ENCODE data around the gene NFS1. TPM values are rescaled to one million over a fixed set of nuclear protein-coding genes. Genes with fewer than 3 reads are reported as not detected.

The NFS1 gene
- total RNA-seq, 2 donors from 2014 or later: 17.0 to 30.9 TPM

DNA sequence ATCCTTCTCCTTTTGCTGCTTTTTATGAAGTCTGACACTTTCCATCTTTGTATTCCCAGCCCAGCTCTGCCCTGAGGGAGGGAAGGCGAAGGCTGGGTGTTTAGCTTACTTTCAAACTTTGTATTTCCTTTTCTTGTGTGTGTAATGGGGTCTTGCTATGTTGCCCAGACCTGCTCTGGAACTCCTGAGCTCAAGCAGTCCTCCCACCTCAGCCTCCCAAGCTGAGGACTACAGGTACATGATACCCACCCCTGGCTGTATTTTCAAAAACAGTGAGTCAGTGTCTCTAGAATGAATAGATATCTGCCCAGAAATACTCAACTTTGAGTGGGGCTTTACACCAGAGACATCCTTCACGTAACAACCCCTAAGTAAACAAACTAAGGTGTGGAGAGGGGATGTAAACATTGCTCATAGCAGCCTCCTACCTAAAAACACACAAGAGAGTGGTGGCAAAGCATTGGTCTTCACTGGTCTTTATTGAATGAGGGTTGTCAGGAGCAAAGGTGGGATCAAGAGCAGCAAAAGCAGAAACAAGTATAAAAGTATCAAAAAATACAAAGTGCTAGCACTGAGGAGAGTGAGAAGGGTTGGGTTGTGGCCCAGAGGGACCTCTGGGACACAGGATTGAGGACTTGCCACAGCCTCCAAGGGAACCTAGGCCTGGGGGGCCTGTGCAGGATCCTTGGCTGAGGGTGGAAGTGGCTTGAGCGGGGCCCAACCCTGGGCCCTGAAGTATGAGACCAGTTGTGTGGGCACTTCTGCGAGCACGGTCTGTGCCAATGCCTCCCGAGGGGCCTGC is 73.4 kb downstream of the NFS1 start:
- Histone ChIP-seq H3K27me3 (ENCODE audit: control insufficient read depth, insufficient read depth, low read length, poor library complexity, severe bottlenecking) (no peaks in the 10 kb centered on the region), H3K9ac (ENCODE audit: extremely low read depth, low read length, poor library complexity, severe bottlenecking) (no peak overlapping the region), H3K27ac (ENCODE audit: low read depth, low read length) (no peak overlapping the region), H3K9me3 (ENCODE audit: control insufficient read depth, low read length) (no peaks in the 10 kb centered on the region), H3K4me1 (ENCODE audit: control insufficient read depth, insufficient read depth, low read length) (no peaks in the 10 kb centered on the region), H3K4me3 (ENCODE audit: low read length) (no peak overlapping the region), H3K36me3 (ENCODE audit: control insufficient read depth, insufficient read depth, low read length) (peaks cover 76% of the 10 kb centered on the region)
- H3K4me3 Mint-ChIP-seq: no peak overlapping the region
- H3K4me1 Mint-ChIP-seq: no peaks in the 10 kb centered on the region
- DNase-seq: no peak
- TF ChIP-seq, protein P1, sequence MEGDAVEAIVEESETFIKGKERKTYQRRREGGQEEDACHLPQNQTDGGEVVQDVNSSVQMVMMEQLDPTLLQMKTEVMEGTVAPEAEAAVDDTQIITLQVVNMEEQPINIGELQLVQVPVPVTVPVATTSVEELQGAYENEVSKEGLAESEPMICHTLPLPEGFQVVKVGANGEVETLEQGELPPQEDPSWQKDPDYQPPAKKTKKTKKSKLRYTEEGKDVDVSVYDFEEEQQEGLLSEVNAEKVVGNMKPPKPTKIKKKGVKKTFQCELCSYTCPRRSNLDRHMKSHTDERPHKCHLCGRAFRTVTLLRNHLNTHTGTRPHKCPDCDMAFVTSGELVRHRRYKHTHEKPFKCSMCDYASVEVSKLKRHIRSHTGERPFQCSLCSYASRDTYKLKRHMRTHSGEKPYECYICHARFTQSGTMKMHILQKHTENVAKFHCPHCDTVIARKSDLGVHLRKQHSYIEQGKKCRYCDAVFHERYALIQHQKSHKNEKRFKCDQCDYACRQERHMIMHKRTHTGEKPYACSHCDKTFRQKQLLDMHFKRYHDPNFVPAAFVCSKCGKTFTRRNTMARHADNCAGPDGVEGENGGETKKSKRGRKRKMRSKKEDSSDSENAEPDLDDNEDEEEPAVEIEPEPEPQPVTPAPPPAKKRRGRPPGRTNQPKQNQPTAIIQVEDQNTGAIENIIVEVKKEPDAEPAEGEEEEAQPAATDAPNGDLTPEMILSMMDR (conservative IDR thresholded peaks at IDR 0.05): no peak
- H3K27ac Mint-ChIP-seq: no peak overlapping the region
- WGBS, 2 experiments (ENCODE audit: insufficient coverage in 1 of 2, insufficient read length in 1 of 2): 92 to 97% methylated on average over 3 to 6 of the region's 6 CpGs
- no peaks in the 10 kb centered on the region for H3K9me3 Mint-ChIP-seq
- H3K27me3 Mint-ChIP-seq (ENCODE audit: insufficient read depth): no peaks in the 10 kb centered on the region
- H3K36me3 Mint-ChIP-seq (ENCODE audit: low read depth): peaks cover 55% of the 10 kb centered on the region

- no peak for DNase-seq
- Histone ChIP-seq H3K27me3 (ENCODE audit: control insufficient read depth, insufficient read depth, low read length, poor library complexity, severe bottlenecking) (peaks cover 10% of the 10 kb centered on the region), H3K36me3 (ENCODE audit: control insufficient read depth, insufficient read depth, low read length) (peaks cover 40% of the 10 kb centered on the region), H3K27ac (ENCODE audit: low read depth, low read length) (no peak overlapping the region), H3K4me3 (ENCODE audit: low read length) (no peak overlapping the region), H3K4me1 (ENCODE audit: control insufficient read depth, insufficient read depth, low read length) (no peaks in the 10 kb centered on the region), H3K9ac (ENCODE audit: extremely low read depth, low read length, poor library complexity, severe bottlenecking) (no peak overlapping the region), H3K9me3 (ENCODE audit: control insufficient read depth, low read length) (no peaks in the 10 kb centered on the region)
- Mint-ChIP-seq H3K27ac (peak overlapping the region; percentile 8), H3K4me1 (peaks cover 8% of the 10 kb centered on the region), H3K4me3 (no peak overlapping the region), H3K36me3 (ENCODE audit: low read depth) (peaks cover 23% of the 10 kb centered on the region), H3K9me3 (no peaks in the 10 kb centered on the region), H3K27me3 (ENCODE audit: insufficient read depth) (peaks cover 16% of the 10 kb centered on the region)
- WGBS, 2 experiments (ENCODE audit: insufficient coverage in 1 of 2, insufficient read length in 1 of 2): 83 to 88% methylated on average over 1 to 2 of the region's 2 CpGs
- TF ChIP-seq, protein P1 (conservative IDR thresholded peaks at IDR 0.05): peak; percentile 58
Observed at GRCh38 chr20:35621560-35621946, 77.6 kb downstream of the NFS1 start.

GRCh38 chr20:35620818-35621559 is 78.2 kb downstream of the NFS1 start:
- Mint-ChIP-seq H3K4me1 (peaks cover 8% of the 10 kb centered on the region), H3K4me3 (no peak overlapping the region), H3K27me3 (ENCODE audit: insufficient read depth) (peaks cover 16% of the 10 kb centered on the region), H3K27ac (no peak overlapping the region), H3K36me3 (ENCODE audit: low read depth) (peaks cover 17% of the 10 kb centered on the region), H3K9me3 (no peaks in the 10 kb centered on the region)
- TF ChIP-seq, protein P1 (conservative IDR thresholded peaks at IDR 0.05): no peak
- Histone ChIP-seq H3K36me3 (ENCODE audit: control insufficient read depth, insufficient read depth, low read length) (peaks cover 34% of the 10 kb centered on the region), H3K9ac (ENCODE audit: extremely low read depth, low read length, poor library complexity, severe bottlenecking) (no peak overlapping the region), H3K4me1 (ENCODE audit: control insufficient read depth, insufficient read depth, low read length) (no peaks in the 10 kb centered on the region), H3K9me3 (ENCODE audit: control insufficient read depth, low read length) (no peaks in the 10 kb centered on the region), H3K4me3 (ENCODE audit: low read length) (no peak overlapping the region), H3K27me3 (ENCODE audit: control insufficient read depth, insufficient read depth, low read length, poor library complexity, severe bottlenecking) (peaks cover 10% of the 10 kb centered on the region), H3K27ac (ENCODE audit: low read depth, low read length) (no peak overlapping the region)
- 97% methylated on average over 11 of the region's 11 CpGs for WGBS, 2 experiments (ENCODE audit: insufficient coverage in 1 of 2, insufficient read length in 1 of 2)
- DNase-seq: no peak

All from endodermal cell (in vitro differentiated cells).